GM12878 (cell line): ENCODE results near the gene RUBCNL. TPM values are rescaled to one million over a fixed set of nuclear protein-coding genes. Genes with fewer than 3 reads are reported as not detected.
A peak's percentile ranks its signal among the peaks of the same experiment; 100 is the strongest.

Source experiments
- CBX5 ChIP-seq: sonication (generic); IDR thresholded peaks from 2 replicates; pipeline ENCODE4 v1.6.1; 2016; ENCODE audit warnings: low read depth, moderate library complexity, mild to moderate bottlenecking, inconsistent platforms
- CHD4 ChIP-seq: fragments of 200-600 bp; sonication (generic); IDR thresholded peaks from 2 replicates; pipeline ENCODE4 v1.6.1; 2016; ENCODE audit warnings: mild to moderate bottlenecking
- DPF2 ChIP-seq: fragments of 450-650 bp; IDR thresholded peaks from 2 replicates; pipeline ENCODE4 v1.6.1; 2017; ENCODE audit warnings: mild to moderate bottlenecking
- EED ChIP-seq: sonication (generic); IDR thresholded peaks from 2 replicates; pipeline ENCODE4 v1.6.1; 2016; ENCODE audit warnings: antibody characterized with exemption, low read depth
- EP300 ChIP-seq, 2 experiments: fragments of 150-350 bp in 1 of 2; IDR thresholded peaks; 2 replicates each; pipeline ENCODE4 v1.6.1; 2011 to 2012; ENCODE audit warnings: low read depth in 2 of 2, low read length in 2 of 2, borderline replicate concordance in 1 of 2, improper control_type of control experiment in 1 of 2, inconsistent platforms in 1 of 2; ENCODE audit not compliant: control insufficient read depth in 1 of 2
- FOS ChIP-seq: IDR thresholded peaks from 3 replicates; pipeline ENCODE4 v1.6.1; 2011; ENCODE audit warnings: borderline replicate concordance; ENCODE audit not compliant: insufficient read length; ENCODE audit errors: extremely low read depth
- FOXM1 ChIP-seq: IDR thresholded peaks from 2 replicates; pipeline ENCODE4 v1.6.1; 2012; ENCODE audit warnings: low read depth, mild to moderate bottlenecking, inconsistent platforms, low read length, moderate library complexity
- GABPA ChIP-seq: IDR thresholded peaks from 2 replicates; pipeline ENCODE4 v1.6.1; 2014; ENCODE audit warnings: antibody characterized with exemption, low read depth, mild to moderate bottlenecking, inconsistent platforms
- GATAD2B ChIP-seq: fragments of 450-650 bp; conservative IDR thresholded peaks from 2 replicates; pipeline ENCODE4 v1.6.1; 2017; ENCODE audit warnings: low read depth, mild to moderate bottlenecking, moderate library complexity
- IKZF2 ChIP-seq, 2 experiments: fragments of 450-650 bp; IDR thresholded peaks; 2 replicates each; pipeline ENCODE4 v1.6.1; 2017; ENCODE audit warnings: mild to moderate bottlenecking in 2 of 2, moderate library complexity in 2 of 2
- IRF4 ChIP-seq: IDR thresholded peaks from 2 replicates; pipeline ENCODE4 v1.6.1; 2011; ENCODE audit warnings: low read depth, low read length
- MEF2A ChIP-seq: IDR thresholded peaks from 2 replicates; pipeline ENCODE4 v1.6.1; 2011; ENCODE audit warnings: low read depth, mild to moderate bottlenecking, low read length, moderate library complexity; ENCODE audit not compliant: insufficient read depth
- MTA2 ChIP-seq: fragments of 450-650 bp; IDR thresholded peaks from 2 replicates; pipeline ENCODE4 v1.6.1; 2016; ENCODE audit warnings: low read depth, mild to moderate bottlenecking, moderate library complexity
- NFIC ChIP-seq: IDR thresholded peaks from 2 replicates; pipeline ENCODE4 v1.6.1; 2012; ENCODE audit warnings: low read depth, mild to moderate bottlenecking, inconsistent platforms, low read length, moderate library complexity
- NFXL1 ChIP-seq: fragments of 450-650 bp; IDR thresholded peaks from 2 replicates; pipeline ENCODE4 v1.6.1; 2017; ENCODE audit warnings: antibody characterized with exemption, mild to moderate bottlenecking, borderline replicate concordance
- NRF1 ChIP-seq: conservative IDR thresholded peaks from 2 replicates; pipeline ENCODE4 v1.6.1; 2011; ENCODE audit warnings: mild to moderate bottlenecking, low read depth, low read length, improper control_type of control experiment
- PML ChIP-seq: IDR thresholded peaks from 2 replicates; pipeline ENCODE4 v1.6.1; 2012; ENCODE audit warnings: low read length, inconsistent platforms
- RCOR1 ChIP-seq: conservative IDR thresholded peaks from 2 replicates; pipeline ENCODE4 v1.6.1; 2012; ENCODE audit warnings: low read depth, low read length, improper control_type of control experiment
- RUNX3 ChIP-seq: IDR thresholded peaks from 2 replicates; pipeline ENCODE4 v1.6.1; 2012; ENCODE audit warnings: low read length, inconsistent platforms
- SREBF2 ChIP-seq: IDR thresholded peaks from 2 replicates; pipeline ENCODE4 v1.6.1; 2012; ENCODE audit warnings: mild to moderate bottlenecking, low read length
- TCF3 ChIP-seq: IDR thresholded peaks from 2 replicates; pipeline ENCODE4 v1.6.1; 2012; ENCODE audit warnings: low read depth, mild to moderate bottlenecking, low read length, borderline replicate concordance; ENCODE audit not compliant: insufficient read depth
- TCF7 ChIP-seq: IDR thresholded peaks from 2 replicates; pipeline ENCODE4 v1.6.1; 2014; ENCODE audit warnings: antibody characterized with exemption, borderline replicate concordance
- polyA plus RNA-seq, 11 experiments: library from polyadenylated mRNA; depleted of rRNA in 4 of 11; unstranded in 6 of 11; stranded (reverse) in 5 of 11; fragments of >200 nt; fragmentation: Nextera tagmentation in 4 of 11; fragmentation: Illumina TruSeq in 1 of 11; extraction: Ambion mirVana in 4 of 11; extraction: Trizol in 1 of 11; gene quantifications; 1 replicate in 1 of 11; 2 replicates in 10 of 11; pipeline versions ENCODE4 v1.2.1 to v1.2.3, GENCODE V29; 2011 to 2016; ENCODE audit warnings: inconsistent platforms in 2 of 11, missing spikeins in 2 of 11, low read depth in 1 of 11
- total RNA-seq, 4 experiments: library from RNA; depleted of rRNA in 3 of 4; stranded (reverse); fragments of >200 nt in 3 of 4; fragmentation: Illumina TruSeq in 1 of 4; extraction: Trizol in 1 of 4; gene quantifications; 2 replicates each; pipeline versions ENCODE4 v1.2.1 to v1.2.3, GENCODE V29; 2013 to 2021
- TF ChIP-seq, protein P1 (sequence below): IDR thresholded peaks from 2 replicates; pipeline ENCODE4 v1.6.1; 2012; ENCODE audit warnings: low read length, inconsistent platforms
- TF ChIP-seq, protein P2 (sequence below): fragments of 450-650 bp; IDR thresholded peaks from 2 replicates; pipeline ENCODE4 v1.6.1; 2017; ENCODE audit warnings: low read depth, mild to moderate bottlenecking, moderate library complexity

Gene RUBCNL
- total and polyA plus RNA-seq, 10 of the 15 experiments (the other 5 are each of a cell fraction or from before 2014, with no cell fraction given) = 0.71 to 51.9 (median 38.2) TPM

DNA sequence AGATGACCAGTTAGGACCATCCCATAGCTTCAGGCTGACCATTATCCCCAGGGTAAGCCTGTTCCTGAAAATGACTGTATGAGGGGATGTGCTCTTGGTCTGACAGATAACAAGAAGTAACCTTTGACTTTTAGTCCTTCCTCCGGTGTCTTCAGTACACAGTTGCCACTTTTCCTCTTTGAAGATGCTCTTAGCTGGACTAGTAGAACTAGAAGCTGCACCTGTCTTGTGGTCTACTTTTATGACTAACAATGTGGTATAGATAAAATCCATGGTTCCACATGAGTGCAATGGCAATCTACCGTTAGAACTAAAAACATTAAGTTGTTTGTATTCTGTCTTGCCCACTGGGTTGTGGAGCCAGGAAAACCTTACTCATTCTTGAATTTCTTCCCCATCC lies 5.9 kb upstream of the RUBCNL start (continued):
- TF ChIP-seq PML = no peak
- peak in 1 of 2 experiments; percentile 50; a peak in 1 of 4 replicates for TF ChIP-seq EP300 (IDR thresholded peaks at IDR 0.05; ENCODE audit: borderline replicate concordance in 1 of 2, control insufficient read depth in 1 of 2, low read depth in 2 of 2, low read length in 2 of 2)
- peak; percentile 96 for TF ChIP-seq RUNX3
- TF ChIP-seq TCF3 = peak; percentile 56; the same call in 1 of the 2 replicates
- TF ChIP-seq EED = peak; percentile 82
- no peak for TF ChIP-seq NFXL1
- TF ChIP-seq IRF4 = peak; percentile 18; the same call in 1 of the 2 replicates
- TF ChIP-seq TCF7 = peak; percentile 74; the same call in 1 of the 2 replicates
- TF ChIP-seq NRF1 = no peak
- 0 out of 2 replicates have a peak, but pooled peaks have one; percentile 41 for TF ChIP-seq CBX5
- 0 out of 2 replicates have a peak, but pooled peaks have one; percentile 24 for TF ChIP-seq GABPA
- TF ChIP-seq FOXM1 = peak; percentile 77; the same call in 1 of the 2 replicates
- TF ChIP-seq, protein P1, sequence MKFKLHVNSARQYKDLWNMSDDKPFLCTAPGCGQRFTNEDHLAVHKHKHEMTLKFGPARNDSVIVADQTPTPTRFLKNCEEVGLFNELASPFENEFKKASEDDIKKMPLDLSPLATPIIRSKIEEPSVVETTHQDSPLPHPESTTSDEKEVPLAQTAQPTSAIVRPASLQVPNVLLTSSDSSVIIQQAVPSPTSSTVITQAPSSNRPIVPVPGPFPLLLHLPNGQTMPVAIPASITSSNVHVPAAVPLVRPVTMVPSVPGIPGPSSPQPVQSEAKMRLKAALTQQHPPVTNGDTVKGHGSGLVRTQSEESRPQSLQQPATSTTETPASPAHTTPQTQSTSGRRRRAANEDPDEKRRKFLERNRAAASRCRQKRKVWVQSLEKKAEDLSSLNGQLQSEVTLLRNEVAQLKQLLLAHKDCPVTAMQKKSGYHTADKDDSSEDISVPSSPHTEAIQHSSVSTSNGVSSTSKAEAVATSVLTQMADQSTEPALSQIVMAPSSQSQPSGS = peak; percentile 55; the same call in 1 of the 2 replicates
- no peak for TF ChIP-seq SREBF2
- TF ChIP-seq, protein P2, sequence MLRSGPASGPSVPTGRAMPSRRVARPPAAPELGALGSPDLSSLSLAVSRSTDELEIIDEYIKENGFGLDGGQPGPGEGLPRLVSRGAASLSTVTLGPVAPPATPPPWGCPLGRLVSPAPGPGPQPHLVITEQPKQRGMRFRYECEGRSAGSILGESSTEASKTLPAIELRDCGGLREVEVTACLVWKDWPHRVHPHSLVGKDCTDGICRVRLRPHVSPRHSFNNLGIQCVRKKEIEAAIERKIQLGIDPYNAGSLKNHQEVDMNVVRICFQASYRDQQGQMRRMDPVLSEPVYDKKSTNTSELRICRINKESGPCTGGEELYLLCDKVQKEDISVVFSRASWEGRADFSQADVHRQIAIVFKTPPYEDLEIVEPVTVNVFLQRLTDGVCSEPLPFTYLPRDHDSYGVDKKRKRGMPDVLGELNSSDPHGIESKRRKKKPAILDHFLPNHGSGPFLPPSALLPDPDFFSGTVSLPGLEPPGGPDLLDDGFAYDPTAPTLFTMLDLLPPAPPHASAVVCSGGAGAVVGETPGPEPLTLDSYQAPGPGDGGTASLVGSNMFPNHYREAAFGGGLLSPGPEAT = no peak
- no peak for TF ChIP-seq FOS
- TF ChIP-seq CHD4 = no peak
- TF ChIP-seq DPF2 = 0 out of 2 replicates have a peak, but pooled peaks have one; percentile 59
- TF ChIP-seq RCOR1 = no peak
- peak; percentile 90 for TF ChIP-seq NFIC
- TF ChIP-seq GATAD2B = no peak
- 0 out of 2 replicates have a peak, but pooled peaks have one; percentile 9 for TF ChIP-seq MTA2
- peak; percentile 69 to 73; a peak in 2 of 4 replicates for TF ChIP-seq IKZF2 (IDR thresholded peaks at IDR 0.05)
- TF ChIP-seq MEF2A = 0 out of 2 replicates have a peak, but pooled peaks have one; percentile 24
